Spleen (tissue), 11 donors: ENCODE measurements around the gene NTNG1. TPM values are rescaled to one million over a fixed set of nuclear protein-coding genes. Genes with fewer than 3 reads are reported as not detected.
A peak's percentile ranks its signal among the peaks of the same experiment; 100 is the strongest.

Experiments
- DNase-seq: peaks from one replicate; pipeline ENCODE4 v3.0.0-alpha.2; 2020
- H3K27ac ChIP-seq, 8 donors: fragments of 200-600 bp; sonication (generic) in 7 of 8; 1 replicate in 4 of 8; 2 replicates in 4 of 8; pipeline versions ENCODE4 v1.5.0 to v1.8.0; 2016 to 2021; ENCODE audit warnings: inconsistent platforms in 4 of 8, mild to moderate bottlenecking in 4 of 8, moderate library complexity in 1 of 8
- H3K27me3 ChIP-seq, 7 donors: fragments of 200-600 bp; sonication (generic) in 6 of 7; replicated peaks in 1 of 7; 1 replicate in 4 of 7; 2 replicates in 3 of 7; pipeline versions ENCODE4 v1.5.0 to v1.8.0; 2016 to 2021; ENCODE audit warnings: inconsistent platforms in 3 of 7, mild to moderate bottlenecking in 1 of 7
- H3K36me3 ChIP-seq, 6 donors: fragments of 200-600 bp; sonication (generic) in 5 of 6; 1 replicate in 4 of 6; 2 replicates in 2 of 6; pipeline versions ENCODE4 v1.5.0 to v1.8.0; 2016 to 2021; ENCODE audit warnings: inconsistent platforms in 2 of 6
- H3K4me1 ChIP-seq, 6 donors: fragments of 200-600 bp; sonication (generic) in 5 of 6; 1 replicate in 3 of 6; 2 replicates in 3 of 6; pipeline versions ENCODE4 v1.5.0 to v1.8.0; 2016 to 2021; ENCODE audit warnings: inconsistent platforms in 3 of 6
- H3K4me3 ChIP-seq, 8 donors: fragments of 200-600 bp; sonication (generic) in 7 of 8; 1 replicate in 4 of 8; 2 replicates in 4 of 8; pipeline versions ENCODE4 v1.5.0 to v1.8.0; 2016 to 2021; ENCODE audit warnings: inconsistent platforms in 4 of 8, mild to moderate bottlenecking in 4 of 8, moderate library complexity in 2 of 8
- H3K9me3 ChIP-seq, 8 donors: fragments of 200-600 bp; sonication (generic) in 7 of 8; 1 replicate in 4 of 8; 2 replicates in 4 of 8; pipeline versions ENCODE4 v1.5.0 to v1.8.0; 2016 to 2021; ENCODE audit warnings: inconsistent platforms in 4 of 8
- CTCF ChIP-seq, 11 experiments: fragments of 200-600 bp in 7 of 11; fragments of 450-650 bp in 4 of 11; sonication (generic) in 4 of 11; IDR thresholded peaks in 8 of 11; conservative IDR thresholded peaks in 3 of 11; 1 replicate in 7 of 11; 2 replicates in 4 of 11; pipeline versions ENCODE4 v1.4.0 to v1.8.0; 2016 to 2021; ENCODE audit warnings: antibody characterized with exemption in 11 of 11, inconsistent platforms in 4 of 11, mild to moderate bottlenecking in 1 of 11
- POLR2A ChIP-seq, 3 donors: fragments of 450-650 bp; IDR thresholded peaks; one replicate each; pipeline ENCODE4 v1.5.1; 2017; ENCODE audit warnings: antibody characterized with exemption in 3 of 3, mild to moderate bottlenecking in 1 of 3
- POLR2AphosphoS5 ChIP-seq, 3 donors: sonication (generic); formaldehyde crosslinking; IDR thresholded peaks; one replicate each; pipeline ENCODE4 v1.5.1; 2017; ENCODE audit warnings: antibody characterized with exemption in 3 of 3
- WGBS, 5 donors: extraction: QIAGEN DNeasy Blood & Tissue Kit in 3 of 5; methylation state at CpG; one replicate each; pipeline versions ENCODE4 v1.1.5 to v1.1.7; 2013 to 2018; 5-methylcytosine and 5-hydroxymethylcytosine counted together
- intact Hi-C: fragments of 100-400 bp; cut with DNase I; formaldehyde crosslinking; loops from one replicate; pipeline ENCODE4 v1.15.0; 2023; ENCODE audit warnings: low total_unique reads
- polyA plus RNA-seq, 3 donors: library from polyadenylated mRNA; stranded (reverse); fragments of 200-250 nt; gene quantifications; one replicate each; pipeline ENCODE4 v1.2.1, GENCODE V29; 2013
- total RNA-seq, 7 donors: library from RNA; depleted of rRNA in 3 of 7; stranded (reverse); fragments of >200 nt in 3 of 7; fragmentation: NEBNext Ultra II Directional in 4 of 7; extraction: Animal tissue kit (Norgen Biotek cat#: 25700) in 4 of 7; gene quantifications; one replicate each; pipeline versions ENCODE4 v1.1.0 to v1.2.1, GENCODE V29; 2016 to 2021
- donor health status: healthy with polysubstance abuse.
- donor health status: DM: no; HTN: no; CAD: no; lungs with moderate emphysema.
- donor health status: DM: no; HTN: no; CAD: no.
- donor health status: Bipolar disorder and iron deficiency.
- donor health status: healthy.
- donor health status: DM: no; HTN: no; CAD: no.
- donor health status: DM: yes; HTN: yes; CAD: no.

Gene NTNG1
- total and polyA plus RNA-seq, 10 donors, result 0.11 to 2.0 (median 1.1) TPM

- no peak for DNase-seq
- no peaks in the 10 kb centered on the region for H3K4me1 ChIP-seq
- intact Hi-C loops, result no loop called here
- no peak overlapping the region for H3K4me3 ChIP-seq
- 85 to 93% (median 92%) methylated on average over 3 of the region's 3 CpGs for WGBS, 5 donors
- TF ChIP-seq POLR2AphosphoS5 (IDR thresholded peaks at IDR 0.05) (no peak), POLR2A (IDR thresholded peaks at IDR 0.05) (no peak), CTCF (IDR thresholded peaks at IDR 0.05 in 8 of 11, conservative IDR thresholded peaks at IDR 0.05 in 3 of 11) (no peak)
- H3K9me3 ChIP-seq, result peaks cover 0 to 3% (median 0%) of the 10 kb centered on the region in 8 donors
- no peaks in the 10 kb centered on the region for H3K27me3 ChIP-seq
- H3K27ac ChIP-seq, result no peak overlapping the region
- H3K36me3 ChIP-seq, result no peaks in the 10 kb centered on the region
Measured at GRCh38 chr1:107188160-107188559, 47.3 kb downstream of the NTNG1 start.

- H3K9me3 ChIP-seq, result peaks cover 0 to 3% (median 0%) of the 10 kb centered on the region in 8 donors
- TF ChIP-seq POLR2A (IDR thresholded peaks at IDR 0.05), result no peak
- no peak for TF ChIP-seq POLR2AphosphoS5 (IDR thresholded peaks at IDR 0.05)
- peaks cover 0 to 2% (median 0%) of the 10 kb centered on the region in 6 donors for H3K4me1 ChIP-seq
- WGBS, 5 donors, result 76 to 85% (median 80%) methylated on average over 1 of the region's 1 CpG
- H3K36me3 ChIP-seq, result no peaks in the 10 kb centered on the region
- intact Hi-C loops, result no loop called here
- H3K4me3 ChIP-seq, result no peak overlapping the region
- no peaks in the 10 kb centered on the region for H3K27me3 ChIP-seq
- no peak overlapping the region for H3K27ac ChIP-seq
- no peak for DNase-seq
Measured at GRCh38 chr1:107194380-107194779, 53.5 kb downstream of the NTNG1 start.

- peaks cover 0 to 3% (median 0%) of the 10 kb centered on the region in 8 donors for H3K9me3 ChIP-seq
- H3K4me3 ChIP-seq, result no peak overlapping the region
- whole genome bisulfite sequencing, 5 donors, result 83 to 100% (median 98%) methylated on average over 1 of the region's 1 CpG
- no peak for TF ChIP-seq POLR2A (IDR thresholded peaks at IDR 0.05)
- TF ChIP-seq CTCF (IDR thresholded peaks at IDR 0.05 in 8 of 11, conservative IDR thresholded peaks at IDR 0.05 in 3 of 11), result no peak
- TF ChIP-seq POLR2AphosphoS5 (IDR thresholded peaks at IDR 0.05), result no peak
- H3K4me1 ChIP-seq, result peaks cover 0 to 2% (median 0%) of the 10 kb centered on the region in 6 donors
- intact Hi-C loops, result no loop called here
- no peaks in the 10 kb centered on the region for H3K27me3 ChIP-seq
- no peaks in the 10 kb centered on the region for H3K36me3 ChIP-seq
- no peak overlapping the region for H3K27ac ChIP-seq
- no peak for DNase-seq
Measured at GRCh38 chr1:107195476-107195875, 54.6 kb downstream of the NTNG1 start.

GRCh38 chr1:107196973-107197562, 56.2 kb downstream of the NTNG1 start:
- Histone ChIP-seq H3K4me3 (no peak overlapping the region), H3K27me3 (no peaks in the 10 kb centered on the region), H3K9me3 (peaks cover 0 to 16% (median 11%) of the 10 kb centered on the region in 8 donors), H3K27ac (no peak overlapping the region), H3K4me1 (peaks cover 0 to 2% (median 0%) of the 10 kb centered on the region in 6 donors), H3K36me3 (no peaks in the 10 kb centered on the region)
- no peak for DNase-seq
- 42 to 60% (median 53%) methylated on average over 5 of the region's 5 CpGs for WGBS, 5 donors
- no peak for TF ChIP-seq POLR2AphosphoS5 (IDR thresholded peaks at IDR 0.05)
- TF ChIP-seq CTCF (IDR thresholded peaks at IDR 0.05 in 8 of 11, conservative IDR thresholded peaks at IDR 0.05 in 3 of 11), result peak in 7 of 11 experiments; percentile 16 to 46 (median 33)
- intact Hi-C loops, result no loop called here
